HCT116 (cell line): ENCODE data around the gene ANAPC2. TPM values are rescaled to one million over a fixed set of nuclear protein-coding genes. Genes with fewer than 3 reads are reported as not detected.

ENCODE experiments used
- ATAC-seq: fragments of 200-7000 bp; cut with Tn5 transposase; 2 replicates; pipeline ENCODE4 v1.9.1; 2020; ENCODE audit warnings: mild to moderate bottlenecking, moderate library complexity
- BruUV-seq: library from RNA; stranded (reverse); fragments of 400-500 nt; replicated peaks from 2 replicates; lab custom pipeline; 2021; lab: Mats Ljungman, UMichigan
- CTCF ChIA-PET: fragments of 300-600 bp; sonication (Branson Sonifier 250); formaldehyde crosslinking; loops from one replicate; lab custom pipeline; 2021; ENCODE audit warnings: antibody characterized with exemption; lab: Charles Lee
- POLR2A ChIA-PET: fragments of 300-600, 350-600 bp; sonication (Branson Sonifier 250); formaldehyde crosslinking; loops from one replicate; lab custom pipeline; 2021; ENCODE audit warnings: antibody characterized with exemption; lab: Charles Lee
- RAD21 ChIA-PET, 2 experiments: fragments of 300-600 bp; sonication (Branson Sonifier 250); formaldehyde crosslinking; loops; one replicate each; lab custom pipeline; 2023; ENCODE audit warnings: low total read pairs in 2 of 2; ENCODE audit not compliant: uncharacterized antibody in 2 of 2, unreplicated experiment in 2 of 2, low non-redundant PET in 1 of 2; lab: Charles Lee
- DNase-seq: peaks from one replicate; pipeline ENCODE4 v3.0.0-alpha.2; 2010; ENCODE audit warnings: low read depth, low spot score
- H2AFZ ChIP-seq: fragments of 200-600 bp; shearing (Covaris generic), sonication (generic); 2 replicates; pipeline ENCODE4 v1.6.1; 2017; ENCODE audit warnings: low read depth, mixed run types, mixed read lengths, antibody characterized with exemption, low read length; ENCODE audit not compliant: poor library complexity, severe bottlenecking
- H3K27ac ChIP-seq: 2 replicates; pipeline ENCODE4 v1.5.1; 2012; ENCODE audit warnings: low read depth, low read length
- H3K27me3 ChIP-seq: fragments of 200-600 bp; sonication (generic); 2 replicates; pipeline ENCODE4 v1.6.1; 2016; ENCODE audit warnings: mixed run types, low read length, mixed read lengths; ENCODE audit not compliant: insufficient read depth
- H3K36me3 ChIP-seq, 2 experiments: fragments of 200-500 bp in 1 of 2; fragments of 200-600 bp in 1 of 2; sonication (Bioruptor generic) in 1 of 2; sonication (generic) in 1 of 2; 2 replicates each; pipeline versions ENCODE4 v1.5.1 to v1.6.1; 2014 to 2016; ENCODE audit warnings: low read length in 2 of 2, inconsistent platforms in 1 of 2, mixed read lengths in 1 of 2, mixed run types in 1 of 2; ENCODE audit not compliant: insufficient read depth in 2 of 2, control insufficient read depth in 1 of 2
- H3K4me1 ChIP-seq, 2 experiments: fragments of 200-600 bp in 1 of 2; sonication (generic) in 1 of 2; 2 replicates each; pipeline versions ENCODE4 v1.5.1 to v1.6.1; 2012 to 2017; ENCODE audit warnings: low read length in 2 of 2, inconsistent platforms in 1 of 2, mild to moderate bottlenecking in 1 of 2, mixed read lengths in 1 of 2, mixed run types in 1 of 2, moderate library complexity in 1 of 2; ENCODE audit not compliant: insufficient read depth in 2 of 2, control insufficient read depth in 1 of 2
- H3K4me2 ChIP-seq: fragments of 200-600 bp; sonication (generic); 2 replicates; pipeline ENCODE4 v1.6.1; 2017; ENCODE audit warnings: mixed run types, low read length, mixed read lengths
- H3K4me3 ChIP-seq, 2 experiments: fragments of 200-600 bp in 1 of 2; sonication (generic) in 1 of 2; replicated peaks in 1 of 2; 2 replicates each; pipeline ENCODE4 v1.5.1; 2011 to 2016; ENCODE audit warnings: low read length in 2 of 2, control low read depth in 1 of 2, low read depth in 1 of 2, mild to moderate bottlenecking in 1 of 2, mixed read lengths in 1 of 2, mixed run types in 1 of 2
- H3K79me2 ChIP-seq: fragments of 200-600 bp; sonication (generic); 2 replicates; pipeline ENCODE4 v1.6.1; 2017; ENCODE audit warnings: mild to moderate bottlenecking, mixed run types, low read length, moderate library complexity, mixed read lengths; ENCODE audit not compliant: insufficient read depth
- H3K9ac ChIP-seq: fragments of 200-600 bp; sonication (generic); 2 replicates; pipeline ENCODE4 v1.6.1; 2016; ENCODE audit warnings: low read length, mixed read lengths
- H3K9me2 ChIP-seq: fragments of 200-600 bp; sonication (generic), shearing (Covaris generic); 2 replicates; pipeline ENCODE4 v1.6.1; 2017; ENCODE audit warnings: mixed run types, mild to moderate bottlenecking, moderate library complexity; ENCODE audit not compliant: insufficient read depth
- H3K9me3 ChIP-seq, 2 experiments: fragments of 200-500 bp in 1 of 2; fragments of 200-600 bp in 1 of 2; sonication (Bioruptor generic) in 1 of 2; sonication (generic) in 1 of 2; 2 replicates each; pipeline ENCODE4 v1.6.1; 2014 to 2017; ENCODE audit warnings: low read length in 2 of 2, mixed read lengths in 2 of 2, inconsistent platforms in 1 of 2, low read depth in 1 of 2, mild to moderate bottlenecking in 1 of 2, mixed run types in 1 of 2, moderate library complexity in 1 of 2; ENCODE audit not compliant: control insufficient read depth in 1 of 2, insufficient read depth in 1 of 2
- H4K20me1 ChIP-seq: fragments of 200-600 bp; sonication (generic), shearing (Covaris generic); 2 replicates; pipeline ENCODE4 v1.6.1; 2017; ENCODE audit warnings: mixed run types, mild to moderate bottlenecking, moderate library complexity; ENCODE audit not compliant: insufficient read depth
- ATF3 ChIP-seq: IDR thresholded peaks from 2 replicates; pipeline ENCODE4 v1.6.1; 2012
- CBX3 ChIP-seq: IDR thresholded peaks from 2 replicates; pipeline ENCODE4 v1.6.1; 2012; ENCODE audit warnings: low read depth
- CEBPB ChIP-seq: IDR thresholded peaks from 2 replicates; pipeline ENCODE4 v1.6.1; 2012; ENCODE audit warnings: low read depth
- CTCF ChIP-seq, 3 experiments: fragments of 200-600 bp in 1 of 3; sonication (generic) in 1 of 3; IDR thresholded peaks in 2 of 3; conservative IDR thresholded peaks in 1 of 3; 2 replicates each; pipeline ENCODE4 v1.5.1; 2012 to 2017; ENCODE audit warnings: low read depth in 2 of 3, low read length in 2 of 3, antibody characterized with exemption in 1 of 3, borderline replicate concordance in 1 of 3, control low read depth in 1 of 3, mild to moderate bottlenecking in 1 of 3, mixed read lengths in 1 of 3, mixed run types in 1 of 3, moderate library complexity in 1 of 3; ENCODE audit not compliant: insufficient read depth in 1 of 3
- EGR1 ChIP-seq: IDR thresholded peaks from 2 replicates; pipeline ENCODE4 v1.6.1; 2012; ENCODE audit warnings: low read depth
- ELF1 ChIP-seq: IDR thresholded peaks from 2 replicates; pipeline ENCODE4 v1.6.1; 2012; ENCODE audit warnings: low read depth, borderline replicate concordance
- EZH2phosphoT487 ChIP-seq: fragments of 200-600 bp; IDR thresholded peaks from 2 replicates; pipeline ENCODE4 v1.6.1; 2018; ENCODE audit warnings: antibody characterized with exemption, borderline replicate concordance
- FOSL1 ChIP-seq: IDR thresholded peaks from 2 replicates; pipeline ENCODE4 v1.6.1; 2012; ENCODE audit warnings: low read depth
- JUND ChIP-seq: IDR thresholded peaks from 2 replicates; pipeline ENCODE4 v1.6.1; 2012
- MAX ChIP-seq: IDR thresholded peaks from 2 replicates; pipeline ENCODE4 v1.6.1; 2012
- POLR2A ChIP-seq: IDR thresholded peaks from 2 replicates; pipeline ENCODE4 v1.7.0; 2011; ENCODE audit warnings: borderline replicate concordance; ENCODE audit not compliant: insufficient read depth, insufficient read length; ENCODE audit errors: extremely low read depth
- POLR2AphosphoS5 ChIP-seq: IDR thresholded peaks from 2 replicates; pipeline ENCODE4 v1.6.1; 2011; ENCODE audit warnings: mild to moderate bottlenecking, low read depth, low read length, moderate library complexity
- RAD21 ChIP-seq: IDR thresholded peaks from 2 replicates; pipeline ENCODE4 v1.6.1; 2012; ENCODE audit warnings: low read depth, mild to moderate bottlenecking
- SIN3A ChIP-seq: IDR thresholded peaks from 2 replicates; pipeline ENCODE4 v1.6.1; 2012; ENCODE audit warnings: low read depth
- SP1 ChIP-seq: IDR thresholded peaks from 2 replicates; pipeline ENCODE4 v1.6.1; 2012; ENCODE audit warnings: low read depth
- SRF ChIP-seq: IDR thresholded peaks from 2 replicates; pipeline ENCODE4 v1.6.1; 2012; ENCODE audit warnings: low read depth
- YY1 ChIP-seq: IDR thresholded peaks from 2 replicates; pipeline ENCODE4 v1.6.1; 2011; ENCODE audit warnings: low read length, low read depth, moderate library complexity, mild to moderate bottlenecking; ENCODE audit not compliant: insufficient replicate concordance; ENCODE audit errors: extremely low read depth
- ZBTB33 ChIP-seq: IDR thresholded peaks from 2 replicates; pipeline ENCODE4 v1.6.1; 2011; ENCODE audit warnings: mild to moderate bottlenecking, low read length, moderate library complexity; ENCODE audit not compliant: insufficient replicate concordance; ENCODE audit errors: extremely low read depth
- ZFX ChIP-seq: fragments of 450-650 bp; IDR thresholded peaks from 2 replicates; pipeline ENCODE4 v1.6.1; 2017
- ZNF274 ChIP-seq: fragments of 200-500 bp; sonication (Bioruptor generic); IDR thresholded peaks from 2 replicates; pipeline ENCODE4 v1.6.1; 2014; ENCODE audit warnings: mild to moderate bottlenecking, low read depth, low read length, inconsistent platforms
- intact Hi-C: fragments of 100-400 bp; cut with micrococcal nuclease; formaldehyde crosslinking; loops from 2 replicates; pipeline ENCODE4 v1.10.0; 2022
- total RNA-seq: library from RNA; stranded (reverse); gene quantifications from one replicate; pipeline ENCODE4 v1.2.1, GENCODE V29; 2021; ENCODE audit not compliant: unreplicated experiment

The ANAPC2 gene
- total RNA-seq, 1 experiment from 2014 or later: 75.5 TPM

GRCh38 chr9:137164370-137165249 is 23.8 kb downstream of the ANAPC2 start:
- Histone ChIP-seq H3K9ac (no peak overlapping the region), H3K9me2 (no peaks in the 10 kb centered on the region), H3K27ac (no peak overlapping the region; the same call in 1 of the 2 replicates), H3K9me3 (no peaks in the 10 kb centered on the region), H3K36me3 (no peaks in the 10 kb centered on the region), H3K4me1 (peaks cover 11 to 62% of the 10 kb centered on the region in 2 experiments), H3K4me3 (no peak overlapping the region), H4K20me1 (no peaks in the 10 kb centered on the region), H3K4me2 (no peak overlapping the region), H2AFZ (no peak overlapping the region), H3K79me2 (no peaks in the 10 kb centered on the region), H3K27me3 (no peaks in the 10 kb centered on the region)
- intact Hi-C loops: no loop called here
- TF ChIP-seq EGR1 (no peak), POLR2A (no peak), JUND (no peak), ZBTB33 (no peak), RAD21 (no peak), CEBPB (no peak), CBX3 (no peak), SIN3A (no peak), ZFX (no peak), FOSL1 (no peak), ATF3 (no peak), ELF1 (no peak), SP1 (no peak), SRF (no peak), POLR2AphosphoS5 (no peak), EZH2phosphoT487 (no peak), MAX (no peak), ZNF274 (no peak), YY1 (no peak), CTCF (IDR thresholded peaks at IDR 0.05 in 2 of 3, conservative IDR thresholded peaks at IDR 0.05 in 1 of 3; ENCODE audit: borderline replicate concordance in 1 of 3, insufficient read depth in 1 of 3, low read depth in 2 of 3, low read length in 2 of 3) (no peak)
- CTCF ChIA-PET: no interaction called here
- no TSS peak for BruUV-seq
- POLR2A ChIA-PET: no interaction called here
- RAD21 ChIA-PET: no interaction called here
- ATAC-seq (no peak), DNase-seq (no peak)
